ENCODE measurements around the gene ATP2A1.
A peak's percentile ranks its signal among the peaks of the same experiment; 100 is the strongest.

ATP2A1 gene

DNA sequence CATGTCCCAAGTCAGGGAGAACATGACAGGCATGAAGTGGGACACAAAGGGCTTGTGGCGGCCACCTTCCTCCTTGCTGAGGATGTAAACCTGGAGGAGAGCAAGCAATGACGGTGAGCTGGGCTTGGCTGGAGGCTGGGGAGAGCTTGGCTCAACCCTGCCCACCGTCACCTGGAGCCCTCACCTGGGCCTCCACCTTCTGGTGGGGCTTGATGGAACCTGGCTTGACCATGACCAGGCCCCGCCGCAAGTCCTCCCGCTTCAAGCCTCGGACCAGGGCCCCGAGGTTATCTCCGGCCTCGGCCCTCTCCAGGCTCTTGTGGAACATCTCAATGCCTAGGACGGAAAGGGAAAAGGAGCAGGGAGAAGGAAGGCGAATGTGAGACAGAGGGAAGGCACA, 34.5 kb upstream of the ATP2A1 start:
- Histone ChIP-seq H3K18ac (ENCODE audit: low read length) (no peak overlapping the region), H4K8ac (ENCODE audit: low read depth, low read length) (no peak overlapping the region), H4K91ac (ENCODE audit: low read depth, low read length) (no peak overlapping the region), H3K9ac (ENCODE audit: low read length) (no peak overlapping the region), H3K4me3 (ENCODE audit: low read depth, low read length) (no peak overlapping the region), H2BK120ac (ENCODE audit: insufficient read depth, low read length, poor library complexity) (no peak overlapping the region), H3K79me1 (ENCODE audit: low read length) (peaks cover 9% of the 10 kb centered on the region), H4K12ac (ENCODE audit: low read depth, low read length) (no peak overlapping the region), H2BK5ac (ENCODE audit: low read depth, low read length, poor library complexity) (no peak overlapping the region), H3K79me2 (ENCODE audit: control insufficient read depth, insufficient read depth, low read length, poor library complexity) (peaks cover 10% of the 10 kb centered on the region), H3K36me3 (ENCODE audit: control insufficient read depth in 1 of 2, insufficient read depth in 2 of 2, low read length in 2 of 2) (peaks cover 31 to 38% of the 10 kb centered on the region in 2 experiments), H3K23ac (ENCODE audit: low read length) (no peak overlapping the region), H3K9me3 (ENCODE audit: insufficient read depth, low read depth, low read length) (no peaks in the 10 kb centered on the region), H3K4ac (ENCODE audit: low read depth, low read length) (no peak overlapping the region), H3K4me1 (ENCODE audit: control insufficient read depth in 1 of 2, insufficient read depth in 2 of 2, low read length in 2 of 2) (peaks cover 6 to 16% of the 10 kb centered on the region in 2 experiments), H2AK5ac (ENCODE audit: low read length) (no peak overlapping the region), H2BK12ac (ENCODE audit: low read length) (no peak overlapping the region), H3K27me3 (ENCODE audit: insufficient read depth, low read length) (no peaks in the 10 kb centered on the region), H2AFZ (ENCODE audit: insufficient read depth, low read length, poor library complexity) (no peak overlapping the region), H3K14ac (ENCODE audit: low read length) (no peak overlapping the region), H3K27ac (ENCODE audit: low read depth, low read length) (no peak overlapping the region), H3K4me2 (ENCODE audit: low read length) (no peak overlapping the region)
- no peak for DNase-seq
- WGBS (ENCODE audit: extremely low coverage, insufficient coverage, insufficient read length) = no CpG with 5 or more reads among the region's 12 CpGs

- Histone ChIP-seq H2BK5ac (ENCODE audit: low read depth, low read length, poor library complexity) (no peak overlapping the region), H3K9me3 (ENCODE audit: insufficient read depth, low read depth, low read length) (no peaks in the 10 kb centered on the region), H3K36me3 (ENCODE audit: control insufficient read depth in 1 of 2, insufficient read depth in 2 of 2, low read length in 2 of 2) (peaks cover 30 to 35% of the 10 kb centered on the region in 2 experiments), H3K27ac (ENCODE audit: low read depth, low read length) (no peak overlapping the region), H2AFZ (ENCODE audit: insufficient read depth, low read length, poor library complexity) (no peak overlapping the region), H3K4me1 (ENCODE audit: control insufficient read depth in 1 of 2, insufficient read depth in 2 of 2, low read length in 2 of 2) (peaks cover 6 to 16% of the 10 kb centered on the region in 2 experiments), H3K9ac (ENCODE audit: low read length) (no peak overlapping the region), H2BK12ac (ENCODE audit: low read length) (no peak overlapping the region), H4K91ac (ENCODE audit: low read depth, low read length) (no peak overlapping the region), H4K8ac (ENCODE audit: low read depth, low read length) (no peak overlapping the region), H4K12ac (ENCODE audit: low read depth, low read length) (no peak overlapping the region), H2BK120ac (ENCODE audit: insufficient read depth, low read length, poor library complexity) (no peak overlapping the region), H3K27me3 (ENCODE audit: insufficient read depth, low read length) (no peaks in the 10 kb centered on the region), H3K4me2 (ENCODE audit: low read length) (no peak overlapping the region), H3K79me2 (ENCODE audit: control insufficient read depth, insufficient read depth, low read length, poor library complexity) (peaks cover 10% of the 10 kb centered on the region), H3K23ac (ENCODE audit: low read length) (no peak overlapping the region), H2AK5ac (ENCODE audit: low read length) (no peak overlapping the region), H3K18ac (ENCODE audit: low read length) (peak overlapping the region; percentile 12), H3K79me1 (ENCODE audit: low read length) (peaks cover 9% of the 10 kb centered on the region), H3K4ac (ENCODE audit: low read depth, low read length) (peak overlapping the region; percentile 7), H3K4me3 (ENCODE audit: low read depth, low read length) (no peak overlapping the region), H3K14ac (ENCODE audit: low read length) (no peak overlapping the region)
- DNase-seq = no peak
- WGBS (ENCODE audit: extremely low coverage, insufficient coverage, insufficient read length) = no CpG with 5 or more reads among the region's 19 CpGs
Observed at GRCh38 chr16:28844226-28844885, 33.9 kb upstream of the ATP2A1 start.

- Histone ChIP-seq H3K9me3 (ENCODE audit: insufficient read depth, low read depth, low read length) (no peaks in the 10 kb centered on the region), H4K8ac (ENCODE audit: low read depth, low read length) (peak overlapping the region; percentile 91)
- WGBS (ENCODE audit: extremely low coverage, insufficient coverage, insufficient read length) = no CpG with 5 or more reads among the region's 10 CpGs
Observed at GRCh38 chr16:28845293-28845692, 33.0 kb upstream of the ATP2A1 start.

DNA sequence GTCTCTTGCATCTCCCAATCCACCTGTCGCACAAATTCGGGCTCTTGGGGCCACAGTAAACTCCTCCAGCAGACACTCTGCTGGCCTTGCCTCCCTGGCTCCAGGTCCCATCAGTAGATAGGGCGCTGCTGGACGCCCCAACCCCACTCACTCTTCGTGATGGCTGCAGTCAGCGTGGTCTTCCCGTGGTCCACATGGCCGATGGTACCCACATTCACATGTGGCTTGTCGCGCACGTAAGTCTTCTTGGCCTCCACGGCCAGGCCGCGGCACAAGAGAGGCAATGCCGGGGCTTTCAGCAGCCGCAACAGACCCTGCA, 32.6 kb upstream of the ATP2A1 start:
- Histone ChIP-seq H3K79me2 (ENCODE audit: control insufficient read depth, insufficient read depth, low read length, poor library complexity) (peaks cover 10% of the 10 kb centered on the region), H3K14ac (ENCODE audit: low read length) (peak overlapping the region; percentile 91), H2AFZ (ENCODE audit: insufficient read depth, low read length, poor library complexity) (peak overlapping the region; percentile 9), H2BK120ac (ENCODE audit: insufficient read depth, low read length, poor library complexity) (peak overlapping the region; percentile 18), H3K9ac (ENCODE audit: low read length) (peak overlapping the region; percentile 92), H3K9me3 (ENCODE audit: insufficient read depth, low read depth, low read length) (no peaks in the 10 kb centered on the region), H4K12ac (ENCODE audit: low read depth, low read length) (peak overlapping the region; percentile 75), H3K4me1 (ENCODE audit: control insufficient read depth in 1 of 2, insufficient read depth in 2 of 2, low read length in 2 of 2) (peaks cover 6 to 16% of the 10 kb centered on the region in 2 experiments), H2BK5ac (ENCODE audit: low read depth, low read length, poor library complexity) (peak overlapping the region; percentile 32), H3K23ac (ENCODE audit: low read length) (no peak overlapping the region), H3K18ac (ENCODE audit: low read length) (peak overlapping the region; percentile 58), H3K27me3 (ENCODE audit: insufficient read depth, low read length) (no peaks in the 10 kb centered on the region), H3K4me3 (ENCODE audit: low read depth, low read length) (peak overlapping the region; percentile 99), H2AK5ac (ENCODE audit: low read length) (peak overlapping the region; percentile 86), H4K91ac (ENCODE audit: low read depth, low read length) (peak overlapping the region; percentile 78), H3K4ac (ENCODE audit: low read depth, low read length) (peak overlapping the region; percentile 81), H3K36me3 (ENCODE audit: control insufficient read depth in 1 of 2, insufficient read depth in 2 of 2, low read length in 2 of 2) (peaks cover 30 to 35% of the 10 kb centered on the region in 2 experiments), H3K4me2 (ENCODE audit: low read length) (peak overlapping the region; percentile 81), H4K8ac (ENCODE audit: low read depth, low read length) (peak overlapping the region; percentile 91), H3K79me1 (ENCODE audit: low read length) (peaks cover 9% of the 10 kb centered on the region), H2BK12ac (ENCODE audit: low read length) (no peak overlapping the region), H3K27ac (ENCODE audit: low read depth, low read length) (no peak overlapping the region)
- no CpG with 5 or more reads among the region's 16 CpGs for WGBS (ENCODE audit: extremely low coverage, insufficient coverage, insufficient read length)
- no peak for DNase-seq

More at GRCh38 chr16:28845293-28845692, 33.0 kb upstream of the ATP2A1 start:
- H4K12ac ChIP-seq (ENCODE audit: low read depth, low read length) = no peak overlapping the region
- no peak overlapping the region for H2BK12ac ChIP-seq (ENCODE audit: low read length)
- no peak overlapping the region for H3K14ac ChIP-seq (ENCODE audit: low read length)
- peak in 1 of 2 donors; percentile 39 for DNase-seq
- peaks cover 6 to 16% of the 10 kb centered on the region in 2 experiments for H3K4me1 ChIP-seq (ENCODE audit: control insufficient read depth in 1 of 2, insufficient read depth in 2 of 2, low read length in 2 of 2)
- H4K91ac ChIP-seq (ENCODE audit: low read depth, low read length) = no peak overlapping the region
- peak overlapping the region; percentile 92 for H3K9ac ChIP-seq (ENCODE audit: low read length)
- peak overlapping the region; percentile 81 for H3K4me2 ChIP-seq (ENCODE audit: low read length)
- peak overlapping the region; percentile 81 for H3K4ac ChIP-seq (ENCODE audit: low read depth, low read length)
- no peak overlapping the region for H2BK120ac ChIP-seq (ENCODE audit: insufficient read depth, low read length, poor library complexity)
- no peak overlapping the region for H2BK5ac ChIP-seq (ENCODE audit: low read depth, low read length, poor library complexity)
- H3K79me2 ChIP-seq (ENCODE audit: control insufficient read depth, insufficient read depth, low read length, poor library complexity) = peaks cover 10% of the 10 kb centered on the region
- no peak overlapping the region for H2AFZ ChIP-seq (ENCODE audit: insufficient read depth, low read length, poor library complexity)
- peaks cover 9% of the 10 kb centered on the region for H3K79me1 ChIP-seq (ENCODE audit: low read length)
- no peaks in the 10 kb centered on the region for H3K27me3 ChIP-seq (ENCODE audit: insufficient read depth, low read length)
- peaks cover 30 to 35% of the 10 kb centered on the region in 2 experiments for H3K36me3 ChIP-seq (ENCODE audit: control insufficient read depth in 1 of 2, insufficient read depth in 2 of 2, low read length in 2 of 2)
- no peak overlapping the region for H2AK5ac ChIP-seq (ENCODE audit: low read length)
- no peak overlapping the region for H3K18ac ChIP-seq (ENCODE audit: low read length)
- no peak overlapping the region for H3K23ac ChIP-seq (ENCODE audit: low read length)
- H3K4me3 ChIP-seq (ENCODE audit: low read depth, low read length) = peak overlapping the region; percentile 99
- H3K27ac ChIP-seq (ENCODE audit: low read depth, low read length) = no peak overlapping the region

Measured in trophoblast cell (in vitro differentiated cells and primary cell).